ENCODE measurements around the gene PPP2R5E.
A peak's percentile ranks its signal among the peaks of the same experiment; 100 is the strongest.

PPP2R5E gene

DNA sequence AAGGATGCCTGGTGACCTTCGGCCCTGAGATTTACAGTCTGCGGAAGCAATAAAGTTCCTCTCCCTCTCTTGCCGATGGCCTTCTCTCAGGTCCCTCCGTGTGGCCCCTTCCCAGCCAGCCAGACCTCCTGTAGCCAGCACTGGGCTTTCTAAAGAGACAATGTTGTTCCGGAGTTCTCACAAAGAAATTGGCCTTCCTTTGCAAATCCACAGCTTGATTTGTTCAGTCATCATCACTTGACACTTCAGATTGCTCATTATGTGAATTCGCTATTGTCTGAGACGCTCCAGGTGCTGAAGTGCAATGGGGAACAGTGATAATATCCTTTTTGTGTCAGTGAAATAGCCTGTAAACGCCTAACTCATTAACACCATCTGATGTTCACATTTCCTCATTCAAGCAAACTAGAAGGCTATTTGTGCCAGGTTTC lies 180.8 kb downstream of the PPP2R5E start:
- DNase-seq, result peak; percentile 88

DNA sequence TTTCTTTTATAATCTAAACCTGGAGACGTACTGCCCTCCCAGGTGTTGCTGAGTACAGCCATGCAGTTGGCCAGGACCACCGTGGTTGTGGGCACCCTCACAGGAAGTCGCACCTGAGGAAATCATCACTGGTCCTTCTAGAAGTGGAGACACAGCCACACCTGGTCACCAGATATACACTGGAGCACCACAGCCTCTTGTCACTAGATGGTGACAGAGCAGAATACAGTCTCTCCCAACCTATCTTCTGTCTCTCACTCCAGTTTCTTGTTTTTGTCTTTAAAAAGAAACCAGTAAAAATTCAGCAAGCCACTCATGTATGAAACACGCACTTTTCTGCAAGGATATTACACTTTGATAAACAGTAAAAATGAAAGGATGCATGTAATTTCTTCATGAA lies 181.4 kb downstream of the PPP2R5E start:
- peak; percentile 13 for DNase-seq

DNA sequence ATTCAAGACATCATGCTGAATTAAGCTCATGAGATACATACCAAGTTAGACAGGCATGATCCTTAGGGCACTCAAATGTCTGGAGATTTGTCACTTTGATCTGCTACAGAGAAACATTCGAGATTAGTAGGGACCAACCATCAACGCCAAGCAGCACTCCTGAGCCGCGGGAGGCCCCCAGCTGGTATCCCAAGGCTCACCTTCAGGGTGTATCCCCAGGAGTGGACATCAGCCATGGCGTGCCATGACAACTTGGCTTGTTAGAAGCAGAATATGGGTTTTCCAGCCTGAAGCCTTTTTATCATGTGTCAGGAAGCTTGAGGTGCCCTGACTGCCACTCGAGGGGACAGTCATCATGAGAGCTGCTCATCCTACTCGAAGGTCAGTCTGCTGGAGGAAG lies 185.3 kb downstream of the PPP2R5E start:
- DNase-seq, result no peak

DNA sequence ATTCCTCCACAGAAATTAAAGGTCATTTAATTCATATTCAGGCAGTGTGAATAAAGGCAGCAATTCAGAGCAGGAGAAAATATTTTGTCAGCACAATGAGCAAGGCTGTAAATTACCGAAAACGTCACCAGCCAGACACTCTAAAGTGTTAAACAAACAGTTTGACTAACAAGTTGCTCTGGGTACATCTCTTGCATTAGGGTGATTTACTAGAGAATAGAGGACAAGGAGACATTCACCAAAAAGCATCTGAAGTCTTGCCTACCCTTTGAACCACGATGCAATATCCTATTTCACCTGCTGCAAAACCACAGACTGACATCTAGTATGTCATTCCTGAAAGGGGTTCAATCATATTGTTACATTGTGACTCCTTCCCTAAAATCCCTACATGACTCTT lies 197.4 kb downstream of the PPP2R5E start:
- peak; percentile 13 for DNase-seq

DNA sequence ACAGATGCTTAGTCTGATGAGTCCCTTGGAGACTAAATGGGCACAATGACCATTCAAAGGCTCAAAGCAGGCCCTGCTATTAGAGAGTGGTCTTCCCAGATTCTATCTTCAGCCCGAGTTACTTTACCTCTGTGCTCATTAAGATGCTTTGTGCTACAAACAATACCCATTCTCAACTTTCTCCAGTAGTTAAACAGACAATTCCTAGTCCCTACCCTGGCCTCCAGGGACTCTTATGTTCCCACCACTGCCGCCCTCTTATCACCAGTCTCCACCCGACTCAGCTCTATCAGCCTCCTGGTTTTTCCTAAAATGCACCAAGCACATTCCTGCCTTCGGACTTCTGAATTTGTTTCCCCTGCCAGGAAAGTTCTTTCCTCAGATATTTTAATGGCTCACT lies 198.8 kb downstream of the PPP2R5E start:
- no peak for DNase-seq

DNA sequence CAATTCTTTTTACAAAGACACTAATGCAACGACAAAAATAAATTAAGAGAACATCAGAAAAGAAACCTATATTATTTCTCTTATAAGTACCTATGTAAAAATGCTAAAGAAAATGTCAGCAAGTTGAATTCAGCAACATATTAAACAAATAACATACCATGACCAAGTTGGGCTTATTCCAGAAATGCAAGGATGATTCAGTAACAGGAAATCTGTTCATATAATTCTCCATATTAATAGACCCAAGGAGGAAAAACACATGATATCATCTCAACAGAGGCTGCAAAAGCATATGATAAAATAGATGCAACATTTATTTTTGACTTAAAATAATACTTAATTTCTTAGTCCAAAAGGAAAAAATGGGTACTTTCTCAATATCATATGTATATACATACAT lies 199.3 kb downstream of the PPP2R5E start:
- DNase-seq, result no peak

DNA sequence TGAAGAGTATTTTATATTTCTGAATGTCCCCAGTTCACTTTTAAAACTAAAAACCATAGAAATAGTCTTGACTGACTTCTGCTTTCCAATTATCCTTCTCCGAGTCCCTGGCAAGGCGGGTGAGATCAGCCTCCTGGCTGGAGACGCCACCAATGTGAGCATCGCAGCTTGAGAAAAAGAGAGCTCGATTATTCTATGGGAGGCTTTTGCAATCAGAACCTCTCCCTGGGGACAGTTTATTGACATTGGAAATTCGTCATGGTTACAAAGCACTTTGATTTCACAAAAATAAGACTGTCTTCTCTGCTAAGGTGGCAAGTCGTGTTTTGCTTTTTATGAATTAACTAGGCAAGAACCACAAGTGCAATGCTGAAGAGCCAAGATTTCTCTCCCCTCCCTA lies 200.8 kb downstream of the PPP2R5E start:
- peak; percentile 70 for DNase-seq

DNA sequence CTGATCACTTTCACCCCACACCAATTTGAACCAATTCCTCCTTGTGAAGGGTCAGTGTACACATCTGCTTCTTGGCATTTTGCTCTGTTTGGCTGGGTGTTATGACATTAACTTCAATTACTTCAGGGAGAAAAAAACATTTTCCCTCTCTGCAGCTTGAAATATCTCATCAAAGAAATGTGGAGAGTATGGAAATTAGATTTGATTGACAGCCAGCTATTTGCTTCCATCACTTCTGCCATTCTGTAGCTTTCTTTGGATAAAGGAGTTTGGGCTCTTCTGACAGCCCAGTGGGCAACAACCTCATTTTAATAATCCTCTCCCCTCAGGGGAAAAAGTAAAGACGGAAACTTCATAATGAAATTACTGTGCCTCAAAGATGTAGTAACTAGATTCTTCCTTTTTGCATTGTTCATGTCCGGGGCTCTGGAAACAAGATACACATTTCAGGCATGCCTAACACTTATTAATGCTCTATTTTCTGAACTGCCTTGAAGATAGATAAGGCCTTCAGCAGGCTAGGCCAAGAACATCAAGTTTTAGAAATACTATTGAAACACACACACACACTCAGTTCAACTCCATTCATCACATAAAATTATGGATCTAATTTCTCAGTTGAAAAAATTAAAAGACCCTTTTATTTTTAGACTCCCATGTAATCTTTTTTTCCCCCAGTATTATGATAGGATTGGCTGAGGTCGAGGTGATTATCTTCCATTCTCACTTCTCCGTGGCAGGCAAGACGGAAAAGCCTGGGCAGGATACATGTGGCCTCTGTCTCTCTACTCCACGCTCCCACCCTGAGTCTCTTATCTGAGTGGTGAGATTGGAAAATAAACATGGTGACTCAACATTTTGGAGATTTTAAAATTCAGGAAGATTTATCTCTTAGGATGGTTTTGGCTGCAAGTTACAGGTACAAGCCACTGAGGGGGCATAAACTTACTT lies 214.1 kb downstream of the PPP2R5E start:
- no peak for DNase-seq

DNA sequence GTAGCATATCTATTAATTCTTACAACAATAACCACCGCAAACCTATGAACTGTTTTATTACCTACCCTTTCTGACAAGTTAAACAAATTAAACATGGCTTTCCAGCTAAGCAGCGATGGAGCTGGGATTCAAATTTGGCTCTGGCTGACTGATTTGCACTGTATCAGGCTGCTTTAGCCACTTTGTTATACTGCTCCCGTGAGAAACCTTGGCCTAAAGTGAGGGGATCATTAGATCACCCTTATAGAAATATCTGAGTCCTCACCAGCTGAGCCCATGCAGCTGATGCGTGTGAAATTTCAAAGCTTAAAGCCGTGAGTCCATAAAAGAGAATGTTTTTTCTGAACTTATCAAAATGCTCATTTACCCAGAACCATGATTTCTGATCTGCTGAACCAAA lies 216.3 kb downstream of the PPP2R5E start:
- no peak for DNase-seq

DNA sequence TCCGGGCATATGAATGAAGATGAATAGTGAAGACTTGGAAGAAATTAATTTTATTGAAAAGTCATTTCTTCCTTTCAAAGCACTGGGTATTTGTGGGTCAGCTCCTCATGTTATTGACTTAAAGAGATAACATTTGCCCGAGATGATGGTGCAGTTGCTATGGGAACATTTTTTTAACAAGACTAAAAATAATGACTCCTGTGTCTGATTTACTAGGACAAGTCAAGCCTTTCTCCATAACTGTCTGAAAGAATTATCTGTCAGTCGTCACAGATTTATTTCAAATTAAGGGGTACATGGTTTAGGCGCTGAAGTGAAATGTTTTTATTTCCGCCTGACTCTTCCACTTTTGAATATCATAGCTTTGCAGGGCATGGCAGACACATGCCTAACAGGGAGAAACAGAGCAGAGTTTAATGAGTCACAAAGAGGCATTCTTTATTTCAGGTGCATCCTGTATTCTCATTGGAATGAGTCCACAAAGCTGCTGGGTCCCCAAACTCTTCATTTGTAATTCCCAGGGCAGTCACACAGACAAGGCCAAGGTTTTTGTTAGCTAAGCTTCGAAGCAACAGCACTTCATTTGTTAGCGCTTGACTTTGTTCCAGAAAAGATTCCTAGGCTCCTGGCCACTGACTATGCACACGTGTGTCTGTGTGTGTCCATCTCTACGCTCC lies 220.1 kb downstream of the PPP2R5E start:
- DNase-seq, result no peak

DNA sequence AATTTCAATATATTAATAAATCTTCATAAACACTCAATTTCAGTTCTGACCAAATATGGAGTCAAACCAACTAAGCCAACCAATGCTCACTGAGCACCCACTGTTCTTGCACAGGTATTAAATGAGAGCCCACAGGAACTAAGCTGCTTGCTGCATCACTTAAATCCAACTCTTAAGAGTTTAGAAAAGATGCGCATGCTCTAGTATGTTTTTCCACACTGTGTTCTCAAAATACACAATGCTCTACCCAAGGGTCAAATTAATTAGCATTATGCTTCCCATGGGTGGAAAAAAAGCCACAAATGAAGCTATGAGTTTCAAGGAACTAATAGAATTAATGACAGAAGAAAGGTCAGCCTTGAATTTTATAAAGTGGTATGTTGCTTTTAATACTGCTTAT lies 220.7 kb downstream of the PPP2R5E start:
- DNase-seq, result no peak

Data from NCI-H345 (cell line).